ENCODE data around the gene TSPYL4. TPM values are rescaled to one million over a fixed set of nuclear protein-coding genes. Genes with fewer than 3 reads are reported as not detected.

Gene TSPYL4
- total RNA-seq, 1 donor = 16.4 TPM

DNA sequence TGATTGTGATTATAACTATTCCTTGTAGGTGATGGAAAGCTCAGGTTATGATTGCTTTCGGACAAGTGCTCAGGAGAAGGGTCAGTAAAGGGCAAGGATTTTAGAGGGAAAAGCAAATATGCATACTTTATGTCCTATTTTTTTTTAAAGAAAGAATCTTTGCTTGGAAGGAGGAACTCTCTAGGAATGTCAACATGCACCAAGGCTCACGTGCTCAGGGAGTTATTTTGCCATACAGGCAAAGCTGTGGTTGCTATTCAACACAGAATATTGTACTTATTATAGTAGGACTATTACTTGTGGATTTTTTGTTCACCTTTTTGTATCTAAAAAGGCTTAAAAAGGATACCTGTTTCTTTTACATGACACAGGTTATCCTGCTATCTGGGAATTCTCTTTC, 28.8 kb upstream of the TSPYL4 start:
- DNase-seq (ENCODE audit: low read depth) = peak; percentile 18
- TF ChIP-seq, protein P1, sequence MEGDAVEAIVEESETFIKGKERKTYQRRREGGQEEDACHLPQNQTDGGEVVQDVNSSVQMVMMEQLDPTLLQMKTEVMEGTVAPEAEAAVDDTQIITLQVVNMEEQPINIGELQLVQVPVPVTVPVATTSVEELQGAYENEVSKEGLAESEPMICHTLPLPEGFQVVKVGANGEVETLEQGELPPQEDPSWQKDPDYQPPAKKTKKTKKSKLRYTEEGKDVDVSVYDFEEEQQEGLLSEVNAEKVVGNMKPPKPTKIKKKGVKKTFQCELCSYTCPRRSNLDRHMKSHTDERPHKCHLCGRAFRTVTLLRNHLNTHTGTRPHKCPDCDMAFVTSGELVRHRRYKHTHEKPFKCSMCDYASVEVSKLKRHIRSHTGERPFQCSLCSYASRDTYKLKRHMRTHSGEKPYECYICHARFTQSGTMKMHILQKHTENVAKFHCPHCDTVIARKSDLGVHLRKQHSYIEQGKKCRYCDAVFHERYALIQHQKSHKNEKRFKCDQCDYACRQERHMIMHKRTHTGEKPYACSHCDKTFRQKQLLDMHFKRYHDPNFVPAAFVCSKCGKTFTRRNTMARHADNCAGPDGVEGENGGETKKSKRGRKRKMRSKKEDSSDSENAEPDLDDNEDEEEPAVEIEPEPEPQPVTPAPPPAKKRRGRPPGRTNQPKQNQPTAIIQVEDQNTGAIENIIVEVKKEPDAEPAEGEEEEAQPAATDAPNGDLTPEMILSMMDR (IDR thresholded peaks at IDR 0.05; ENCODE audit: insufficient read depth, low read depth, low read length) = no peak

DNA sequence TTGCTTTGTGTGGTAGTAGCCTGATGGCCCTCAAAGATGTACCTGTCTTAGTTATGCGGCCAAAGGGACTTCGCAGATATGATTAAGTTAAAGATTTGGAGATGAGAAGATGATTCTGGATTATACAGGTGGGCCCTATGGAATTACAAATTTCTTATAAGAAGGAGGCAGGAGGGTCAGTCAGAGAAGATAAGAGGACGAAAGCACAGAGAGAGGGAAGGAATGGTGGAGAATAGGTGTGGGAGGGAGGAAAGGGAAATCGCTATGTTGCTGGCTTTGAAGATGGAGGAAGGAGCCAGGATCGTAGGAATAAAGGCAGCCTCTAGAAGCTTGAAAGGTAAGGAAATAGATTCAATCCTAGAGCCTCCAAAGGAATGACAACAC, 27.1 kb upstream of the TSPYL4 start:
- DNase-seq (ENCODE audit: low read depth) = no peak
- no peak overlapping the region for H3K4me3 ChIP-seq (ENCODE audit: low read depth, low read length)
- TF ChIP-seq, protein P1 (IDR thresholded peaks at IDR 0.05; ENCODE audit: insufficient read depth, low read depth, low read length) = no peak

More for the DNA sequence above, 28.8 kb upstream of the TSPYL4 start:
- H3K4me3 ChIP-seq (ENCODE audit: low read depth, low read length) = no peak overlapping the region

DNA sequence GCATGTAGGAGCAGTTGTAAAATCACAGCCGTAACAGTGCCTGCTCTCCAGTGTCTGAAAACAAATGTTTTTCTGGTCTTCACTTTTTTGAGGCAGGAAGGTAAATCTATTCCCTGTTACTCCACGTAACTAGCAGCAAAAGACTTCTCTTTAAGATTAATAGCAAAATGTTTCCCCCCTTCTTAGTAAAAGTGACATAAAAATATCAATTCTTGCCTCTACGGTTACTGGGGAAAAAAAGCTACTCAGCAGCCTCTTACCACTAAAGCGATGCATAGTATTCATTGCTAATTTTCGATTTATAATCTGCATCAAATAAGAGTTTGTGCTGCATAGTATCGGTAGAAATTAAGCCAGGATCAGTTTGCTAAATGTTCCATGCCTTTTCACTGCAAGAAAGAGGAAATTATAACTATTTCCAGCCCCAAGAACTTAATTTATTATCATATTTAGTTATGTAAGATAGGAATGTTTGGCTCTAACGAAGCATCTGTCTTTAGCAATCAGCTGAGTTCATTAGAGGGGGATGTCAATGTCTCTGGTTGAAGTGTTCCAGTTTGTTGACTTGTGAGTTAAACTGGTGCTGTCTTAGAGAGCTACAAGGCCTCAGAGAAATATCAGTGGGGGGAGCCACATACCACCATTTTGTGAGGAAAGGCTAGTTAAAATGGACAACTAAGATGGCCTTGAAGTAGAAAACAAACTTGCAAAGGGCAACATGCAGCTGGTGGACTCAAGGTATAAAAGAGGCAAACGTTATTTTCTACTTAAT, 26.5 kb upstream of the TSPYL4 start:
- peak overlapping the region; percentile 96 for H3K4me3 ChIP-seq (ENCODE audit: low read depth, low read length)
- DNase-seq (ENCODE audit: low read depth) = peak; percentile 12
- TF ChIP-seq, protein P1 (IDR thresholded peaks at IDR 0.05; ENCODE audit: insufficient read depth, low read depth, low read length) = no peak

DNA sequence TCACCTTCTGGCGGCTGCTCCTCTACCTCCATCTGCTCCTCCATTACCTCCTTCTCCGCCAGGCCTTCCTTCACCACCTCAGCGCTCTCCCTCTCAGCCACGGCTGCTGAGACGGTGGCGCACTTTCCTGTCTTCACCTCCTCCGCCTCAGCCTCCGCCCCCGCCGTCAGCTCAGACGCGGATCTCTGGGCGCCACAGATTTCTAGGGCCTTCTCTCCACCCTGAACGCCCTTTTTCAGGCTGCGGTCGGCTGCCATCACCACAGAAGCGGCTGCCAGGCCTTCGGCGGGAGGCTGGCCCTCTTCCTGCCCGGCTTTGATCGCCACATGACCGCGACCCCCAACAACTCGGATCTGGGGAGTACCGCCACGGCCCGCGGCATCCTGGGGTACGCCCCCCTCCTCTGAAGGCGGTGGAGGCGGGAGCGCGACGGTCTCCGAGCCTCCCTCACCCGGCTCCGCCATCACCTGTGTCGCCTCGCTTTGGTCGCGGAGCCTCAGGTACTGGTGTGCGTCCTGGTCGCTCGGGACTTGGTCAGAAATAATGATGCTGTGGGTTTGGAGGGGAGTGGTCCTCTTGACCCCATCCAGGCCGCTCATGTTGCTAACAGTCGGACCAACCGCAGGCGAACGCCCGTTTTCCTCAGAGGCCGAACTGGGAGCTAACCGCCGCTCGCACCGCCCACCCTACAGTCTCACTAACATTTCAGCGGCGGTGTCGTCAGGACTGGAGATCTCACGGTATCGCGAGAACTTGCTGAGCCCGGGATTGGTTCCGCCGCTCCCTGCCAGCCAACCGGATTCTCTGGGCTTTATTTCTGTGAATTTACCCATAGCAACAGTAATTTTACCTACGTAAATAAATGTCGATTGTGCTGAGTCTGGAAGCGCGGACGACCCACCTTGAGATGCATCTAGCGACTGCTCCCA, 25.6 kb upstream of the TSPYL4 start, which contains the start of gene TSPYL1:
Gene TSPYL1, minus strand, starts transcription at position 699 of the 929 bp plus-strand sequence. Its CDS starts 100 bp downstream, at position 599.
- peak within 1 kb of the TSS; percentile 96 for H3K4me3 ChIP-seq (ENCODE audit: low read depth, low read length)
- TF ChIP-seq, protein P1 (IDR thresholded peaks at IDR 0.05; ENCODE audit: insufficient read depth, low read depth, low read length) = no peak
- DNase-seq (ENCODE audit: low read depth) = peak; percentile 98

DNA sequence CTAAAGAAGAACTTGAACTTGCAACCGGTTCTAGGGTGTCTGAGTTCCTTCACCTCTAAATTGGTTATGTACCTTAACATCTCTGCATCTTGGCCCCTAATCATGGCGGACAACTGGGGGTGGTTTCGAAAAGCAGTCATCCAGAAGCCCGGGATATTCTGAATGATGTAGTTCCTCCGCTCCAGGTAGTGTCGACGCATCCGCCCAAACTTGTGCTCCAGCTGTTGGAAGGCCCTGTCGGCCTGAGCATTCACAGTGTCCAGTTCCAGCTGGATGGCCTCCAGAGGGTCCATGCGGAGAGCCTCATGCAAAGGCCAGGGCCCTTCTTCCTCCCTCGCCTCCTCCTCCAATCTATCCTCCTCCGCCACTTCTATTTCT, 25.0 kb upstream of the TSPYL4 start:
- TF ChIP-seq, protein P1 (IDR thresholded peaks at IDR 0.05; ENCODE audit: insufficient read depth, low read depth, low read length) = no peak
- H3K4me3 ChIP-seq (ENCODE audit: low read depth, low read length) = peak overlapping the region; percentile 96
- no peak for DNase-seq (ENCODE audit: low read depth)

DNA sequence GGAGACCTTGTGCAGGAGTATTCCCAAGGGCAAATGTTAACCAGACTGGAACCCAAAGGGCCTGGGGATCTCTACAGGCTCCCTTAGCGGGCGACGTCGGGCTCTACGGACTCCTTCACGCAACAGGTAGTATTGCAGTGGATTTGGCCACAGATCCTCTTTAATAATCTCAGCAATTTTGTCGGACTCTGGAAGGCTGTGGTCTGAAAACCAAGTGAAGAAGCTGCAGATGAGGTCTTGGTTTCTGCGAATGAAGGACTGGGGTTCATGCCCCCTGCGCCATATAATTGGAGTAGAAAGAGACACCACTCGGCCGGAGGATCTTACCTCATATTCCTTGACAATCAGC, 24.6 kb upstream of the TSPYL4 start:
- TF ChIP-seq, protein P1 (IDR thresholded peaks at IDR 0.05; ENCODE audit: insufficient read depth, low read depth, low read length) = no peak
- no peak for DNase-seq (ENCODE audit: low read depth)
- peak overlapping the region; percentile 96 for H3K4me3 ChIP-seq (ENCODE audit: low read depth, low read length)
